ENCODE measurements around the gene AP1G2.
"Not testable (repeated sequence)": the region's sequence is repeated elsewhere in the genome, so short reads cannot be mapped to it uniquely, and the experiment has no call there.

Gene AP1G2

DNA sequence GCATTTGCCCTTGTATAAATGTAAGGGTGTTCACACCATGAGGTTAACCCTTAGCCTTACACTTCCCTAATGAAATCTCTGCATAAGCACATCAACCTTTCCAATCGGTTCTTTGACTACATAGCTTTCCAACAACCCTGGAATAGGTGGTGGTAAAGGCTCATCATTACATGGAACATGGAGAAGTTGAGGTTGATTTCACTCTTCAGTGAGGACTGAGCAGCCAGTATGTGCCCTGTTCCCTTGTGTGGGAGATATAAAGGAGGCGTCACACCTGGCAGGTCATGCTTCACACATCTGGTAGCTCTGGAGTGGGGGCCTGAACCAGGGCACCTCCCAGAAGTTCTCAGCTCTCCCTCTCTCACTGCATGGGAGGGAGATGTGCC, 32.7 kb upstream of the AP1G2 start:
- no peak overlapping the region for H3K27ac ChIP-seq (ENCODE audit: low read depth, low read length)
- H3K27me3 ChIP-seq (ENCODE audit: insufficient read depth, low read length), result peaks cover 12% of the 10 kb centered on the region; the same call in 1 of the 2 replicates
- no peaks in the 10 kb centered on the region for H3K36me3 ChIP-seq (ENCODE audit: insufficient read depth, low read length)
- H3K79me2 ChIP-seq (ENCODE audit: control insufficient read depth, insufficient read depth, low read length, unreplicated experiment), result no peaks in the 10 kb centered on the region
- no peak overlapping the region for H2AFZ ChIP-seq (ENCODE audit: low read length, unreplicated experiment)
- H3K4me3 ChIP-seq (ENCODE audit: low read depth, low read length), result no peak overlapping the region
- H3K4me1 ChIP-seq (ENCODE audit: control insufficient read depth, insufficient read depth, low read length, unreplicated experiment), result no peaks in the 10 kb centered on the region

GRCh38 chr14:23594191-23594590, 26.6 kb upstream of the AP1G2 start:
- H3K27me3 ChIP-seq (ENCODE audit: insufficient read depth, low read length), result peaks cover 20% of the 10 kb centered on the region
- not testable (repeated sequence) for H3K4me1 ChIP-seq (ENCODE audit: control insufficient read depth, insufficient read depth, low read length, unreplicated experiment); H2AFZ ChIP-seq (ENCODE audit: low read length, unreplicated experiment); H3K4me3 ChIP-seq (ENCODE audit: low read depth, low read length); H3K27ac ChIP-seq (ENCODE audit: low read depth, low read length); H3K79me2 ChIP-seq (ENCODE audit: control insufficient read depth, insufficient read depth, low read length, unreplicated experiment); H3K36me3 ChIP-seq (ENCODE audit: insufficient read depth, low read length)

GRCh38 chr14:23590198-23590597, 22.6 kb upstream of the AP1G2 start:
- H2AFZ ChIP-seq (ENCODE audit: low read length, unreplicated experiment), result no peak overlapping the region
- H3K4me3 ChIP-seq (ENCODE audit: low read depth, low read length), result no peak overlapping the region
- H3K27ac ChIP-seq (ENCODE audit: low read depth, low read length), result no peak overlapping the region
- peaks cover 16% of the 10 kb centered on the region for H3K27me3 ChIP-seq (ENCODE audit: insufficient read depth, low read length)
- no peaks in the 10 kb centered on the region for H3K79me2 ChIP-seq (ENCODE audit: control insufficient read depth, insufficient read depth, low read length, unreplicated experiment)
- H3K36me3 ChIP-seq (ENCODE audit: insufficient read depth, low read length), result no peaks in the 10 kb centered on the region
- H3K4me1 ChIP-seq (ENCODE audit: control insufficient read depth, insufficient read depth, low read length, unreplicated experiment), result no peaks in the 10 kb centered on the region

DNA sequence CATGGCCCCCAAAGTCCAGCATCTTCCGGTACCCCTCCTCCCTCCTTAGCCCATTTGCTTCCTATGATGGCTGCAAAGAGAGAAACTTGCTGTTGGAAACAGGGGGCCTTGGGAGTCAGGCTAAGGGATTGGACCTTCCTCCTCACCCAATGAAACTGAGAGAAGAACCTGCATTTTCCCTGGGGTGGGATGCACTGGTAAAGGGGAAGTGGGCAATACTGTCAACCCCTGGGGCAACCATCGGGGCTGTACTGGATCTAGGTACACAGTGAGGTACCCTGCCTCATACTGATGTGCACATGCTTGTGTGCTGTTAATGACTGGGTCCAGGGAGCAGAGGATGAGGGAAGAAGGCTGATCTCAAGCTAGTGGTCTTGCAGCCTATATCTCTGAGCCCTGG, 22.0 kb upstream of the AP1G2 start:
- Histone ChIP-seq H3K36me3 (ENCODE audit: insufficient read depth, low read length) (no peaks in the 10 kb centered on the region), H3K4me1 (ENCODE audit: control insufficient read depth, insufficient read depth, low read length, unreplicated experiment) (no peaks in the 10 kb centered on the region), H3K4me3 (ENCODE audit: low read depth, low read length) (no peak overlapping the region), H3K79me2 (ENCODE audit: control insufficient read depth, insufficient read depth, low read length, unreplicated experiment) (no peaks in the 10 kb centered on the region), H3K27me3 (ENCODE audit: insufficient read depth, low read length) (peaks cover 10% of the 10 kb centered on the region), H2AFZ (ENCODE audit: low read length, unreplicated experiment) (no peak overlapping the region), H3K27ac (ENCODE audit: low read depth, low read length) (no peak overlapping the region)

GRCh38 chr14:23588884-23589598, 21.4 kb upstream of the AP1G2 start:
- Histone ChIP-seq H3K36me3 (ENCODE audit: insufficient read depth, low read length) (no peaks in the 10 kb centered on the region), H3K27ac (ENCODE audit: low read depth, low read length) (no peak overlapping the region), H2AFZ (ENCODE audit: low read length, unreplicated experiment) (peak overlapping the region; percentile 65), H3K4me1 (ENCODE audit: control insufficient read depth, insufficient read depth, low read length, unreplicated experiment) (no peaks in the 10 kb centered on the region), H3K27me3 (ENCODE audit: insufficient read depth, low read length) (peaks cover 8% of the 10 kb centered on the region), H3K79me2 (ENCODE audit: control insufficient read depth, insufficient read depth, low read length, unreplicated experiment) (no peaks in the 10 kb centered on the region), H3K4me3 (ENCODE audit: low read depth, low read length) (no peak overlapping the region)

DNA sequence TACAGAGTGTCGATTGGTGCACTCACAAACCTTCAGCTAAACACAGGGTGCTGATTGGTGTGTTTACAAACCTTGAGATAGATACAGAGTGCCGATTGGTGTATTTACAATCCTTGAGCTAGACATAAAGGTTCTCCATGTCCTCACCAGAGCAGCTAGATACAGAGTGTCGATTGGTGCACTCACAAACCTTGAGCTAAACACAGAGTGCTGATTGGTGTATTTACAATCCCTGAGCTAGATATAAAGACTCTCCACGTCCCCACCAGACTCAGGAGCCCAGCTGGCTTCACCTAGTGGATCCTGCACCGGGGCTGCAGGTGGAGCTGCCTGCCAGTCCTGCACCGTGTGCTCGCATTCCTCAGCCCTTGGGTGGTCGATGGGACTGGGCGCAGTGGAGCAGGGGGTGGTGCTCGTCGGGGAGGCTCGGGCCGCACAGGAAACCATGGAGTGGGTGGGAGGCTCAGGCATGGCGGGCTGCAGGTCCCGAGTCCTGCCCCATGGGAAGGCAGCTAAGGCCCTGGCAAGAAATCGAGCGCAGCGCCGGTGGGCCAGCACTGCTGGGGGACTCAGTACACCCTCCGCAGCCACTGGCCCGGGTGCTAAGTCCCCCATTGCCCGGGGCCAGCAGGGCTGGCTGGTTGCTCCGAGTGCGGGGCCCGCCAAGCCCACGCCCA, 17.1 kb upstream of the AP1G2 start:
- H3K36me3 ChIP-seq (ENCODE audit: insufficient read depth, low read length); H2AFZ ChIP-seq (ENCODE audit: low read length, unreplicated experiment); H3K79me2 ChIP-seq (ENCODE audit: control insufficient read depth, insufficient read depth, low read length, unreplicated experiment); H3K27ac ChIP-seq (ENCODE audit: low read depth, low read length); H3K4me1 ChIP-seq (ENCODE audit: control insufficient read depth, insufficient read depth, low read length, unreplicated experiment); H3K4me3 ChIP-seq (ENCODE audit: low read depth, low read length): not testable (repeated sequence)
- H3K27me3 ChIP-seq (ENCODE audit: insufficient read depth, low read length), result peaks cover 16% of the 10 kb centered on the region

GRCh38 chr14:23583761-23584526, 16.4 kb upstream of the AP1G2 start:
- not testable (repeated sequence) for H3K4me1 ChIP-seq (ENCODE audit: control insufficient read depth, insufficient read depth, low read length, unreplicated experiment); H3K27ac ChIP-seq (ENCODE audit: low read depth, low read length)

DNA sequence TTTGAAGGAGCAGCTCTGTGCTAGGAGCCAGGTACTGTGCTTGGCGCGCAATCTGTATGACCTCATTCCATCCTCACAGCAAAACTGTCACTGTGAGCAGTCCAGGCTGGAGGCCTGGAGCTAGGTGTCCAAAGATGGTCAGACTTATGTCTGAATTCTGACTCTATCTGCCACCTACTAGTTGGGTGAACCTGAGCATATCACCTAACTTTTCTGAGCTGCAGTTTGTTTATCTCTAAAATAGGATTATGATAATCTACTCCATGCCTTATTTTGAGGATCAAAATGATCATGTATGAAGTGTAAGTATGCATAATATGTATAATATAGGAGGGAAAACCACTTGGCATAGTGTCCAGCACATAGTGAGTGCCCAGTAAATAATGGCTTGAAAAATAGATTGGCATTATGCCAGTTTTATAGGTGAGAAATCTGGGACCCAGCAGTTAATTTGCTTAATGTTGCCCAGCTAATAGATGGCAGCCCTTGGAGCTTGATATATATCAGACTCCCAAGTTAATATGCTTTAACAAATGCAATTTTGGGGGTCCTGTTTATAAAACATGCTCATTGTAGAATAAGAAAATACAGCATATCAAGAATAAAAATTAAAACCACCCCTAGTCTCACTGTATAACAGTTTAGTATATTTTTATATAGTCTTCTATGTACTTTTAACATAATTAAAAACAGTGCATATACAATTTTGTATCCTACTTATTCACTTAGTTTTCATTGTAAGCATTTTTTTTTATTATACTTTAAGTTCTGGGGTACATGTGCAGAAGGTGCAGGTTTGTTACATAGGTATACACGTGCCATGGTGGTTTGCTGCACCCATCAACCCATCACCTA, 15.5 kb upstream of the AP1G2 start:
- Histone ChIP-seq H3K36me3 (ENCODE audit: insufficient read depth, low read length) (no peaks in the 10 kb centered on the region), H3K27ac (ENCODE audit: low read depth, low read length) (no peak overlapping the region), H3K27me3 (ENCODE audit: insufficient read depth, low read length) (peaks cover 30% of the 10 kb centered on the region), H3K79me2 (ENCODE audit: control insufficient read depth, insufficient read depth, low read length, unreplicated experiment) (no peaks in the 10 kb centered on the region), H3K4me3 (ENCODE audit: low read depth, low read length) (no peak overlapping the region), H2AFZ (ENCODE audit: low read length, unreplicated experiment) (no peak overlapping the region), H3K4me1 (ENCODE audit: control insufficient read depth, insufficient read depth, low read length, unreplicated experiment) (no peaks in the 10 kb centered on the region)

More at GRCh38 chr14:23583761-23584526, 16.4 kb upstream of the AP1G2 start:
- not testable (repeated sequence) for H2AFZ ChIP-seq (ENCODE audit: low read length, unreplicated experiment); H3K79me2 ChIP-seq (ENCODE audit: control insufficient read depth, insufficient read depth, low read length, unreplicated experiment); H3K36me3 ChIP-seq (ENCODE audit: insufficient read depth, low read length); H3K4me3 ChIP-seq (ENCODE audit: low read depth, low read length)
- peaks cover 22% of the 10 kb centered on the region for H3K27me3 ChIP-seq (ENCODE audit: insufficient read depth, low read length)

- Histone ChIP-seq H3K27ac (ENCODE audit: low read depth, low read length) (no peak overlapping the region), H3K27me3 (ENCODE audit: insufficient read depth, low read length) (peaks cover 50% of the 10 kb centered on the region), H3K79me2 (ENCODE audit: control insufficient read depth, insufficient read depth, low read length, unreplicated experiment) (no peaks in the 10 kb centered on the region), H2AFZ (ENCODE audit: low read length, unreplicated experiment) (no peak overlapping the region), H3K36me3 (ENCODE audit: insufficient read depth, low read length) (no peaks in the 10 kb centered on the region), H3K4me3 (ENCODE audit: low read depth, low read length) (no peak overlapping the region), H3K4me1 (ENCODE audit: control insufficient read depth, insufficient read depth, low read length, unreplicated experiment) (no peaks in the 10 kb centered on the region)
Measured at GRCh38 chr14:23580948-23581281, 13.3 kb upstream of the AP1G2 start.

GRCh38 chr14:23580152-23580926, 12.7 kb upstream of the AP1G2 start:
- Histone ChIP-seq H3K4me1 (ENCODE audit: control insufficient read depth, insufficient read depth, low read length, unreplicated experiment) (no peaks in the 10 kb centered on the region), H3K27me3 (ENCODE audit: insufficient read depth, low read length) (peaks cover 50% of the 10 kb centered on the region), H3K36me3 (ENCODE audit: insufficient read depth, low read length) (no peaks in the 10 kb centered on the region), H3K27ac (ENCODE audit: low read depth, low read length) (no peak overlapping the region), H3K4me3 (ENCODE audit: low read depth, low read length) (no peak overlapping the region), H3K79me2 (ENCODE audit: control insufficient read depth, insufficient read depth, low read length, unreplicated experiment) (no peaks in the 10 kb centered on the region), H2AFZ (ENCODE audit: low read length, unreplicated experiment) (no peak overlapping the region)
